ENCODE measurements around the gene TMEM147. TPM values are rescaled to one million over a fixed set of nuclear protein-coding genes. Genes with fewer than 3 reads are reported as not detected.

Gene TMEM147
- total RNA-seq, 2 donors from 2014 or later = 49.7 to 75.8 TPM

DNA sequence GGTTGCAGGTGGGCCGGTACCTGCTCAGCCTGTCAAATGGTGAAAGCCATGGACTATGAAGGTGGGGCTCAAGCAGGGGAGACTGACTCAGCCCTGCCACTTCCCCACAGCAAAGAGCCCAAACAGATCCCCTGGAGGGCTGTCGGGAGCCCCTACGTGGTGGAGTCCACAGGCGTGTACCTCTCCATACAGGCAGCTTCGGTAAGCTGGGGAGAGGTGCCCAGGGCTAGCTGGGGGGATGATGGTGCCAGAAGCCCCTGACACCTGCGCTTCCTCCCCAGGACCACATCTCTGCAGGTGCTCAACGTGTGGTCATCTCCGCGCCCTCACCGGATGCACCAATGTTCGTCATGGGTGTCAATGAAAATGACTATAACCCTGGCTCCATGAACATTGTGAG, 3.2 kb upstream of the TMEM147 start:
- no peaks in the 10 kb centered on the region for H3K9me3 ChIP-seq
- TF ChIP-seq CTCF (IDR thresholded peaks at IDR 0.05) = no peak
- DNase-seq (ENCODE audit: low spot score) (no peak), ATAC-seq (ENCODE audit: insufficient number of reproducible peaks, low FRiP score, low read depth) (no peak)
- no peak overlapping the region for H3K4me3 ChIP-seq
- no peak overlapping the region for H3K27ac ChIP-seq
- no peaks in the 10 kb centered on the region for H3K27me3 ChIP-seq (replicated peaks; ENCODE audit: insufficient read depth)
- peaks cover 8 to 21% of the 10 kb centered on the region in 2 donors for H3K4me1 ChIP-seq (ENCODE audit: control insufficient read depth in 1 of 2, low read depth in 2 of 2)
- no peaks in the 10 kb centered on the region for H3K36me3 ChIP-seq

DNA sequence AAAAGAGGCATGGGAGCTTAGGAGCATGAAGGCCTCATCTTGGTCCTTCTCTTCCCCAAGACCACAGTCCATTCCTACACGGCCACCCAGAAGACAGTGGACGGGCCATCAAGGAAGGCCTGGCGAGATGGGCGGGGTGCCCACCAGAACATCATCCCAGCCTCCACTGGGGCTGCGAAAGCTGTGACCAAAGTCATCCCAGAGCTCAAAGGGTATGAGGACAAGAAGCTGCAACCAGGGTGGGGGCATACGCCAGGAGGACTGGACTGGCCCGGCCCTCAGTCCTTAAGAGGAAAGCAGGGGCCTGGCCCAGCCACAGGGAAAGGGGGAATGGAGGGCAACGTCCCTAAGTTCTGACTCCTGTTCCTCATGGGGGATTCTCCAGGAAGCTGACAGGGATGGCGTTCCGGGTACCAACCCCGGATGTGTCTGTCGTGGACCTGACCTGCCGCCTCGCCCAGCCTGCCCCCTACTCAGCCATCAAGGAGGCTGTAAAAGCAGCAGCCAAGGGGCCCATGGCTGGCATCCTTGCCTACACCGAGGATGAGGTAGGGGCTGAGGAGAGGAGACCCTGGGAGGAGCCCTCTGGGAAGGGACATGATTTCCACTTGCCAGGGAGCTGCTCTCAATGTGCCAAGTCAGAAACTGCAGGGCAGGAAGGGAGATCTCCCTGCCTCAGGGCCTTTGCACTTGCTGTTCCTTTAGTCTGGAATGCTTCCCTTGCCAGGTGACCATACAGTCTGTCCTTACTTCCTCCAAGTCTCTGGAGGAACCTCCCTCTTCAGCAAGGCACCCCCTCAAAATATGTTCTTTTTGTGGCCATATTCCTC, 1.9 kb upstream of the TMEM147 start:
- Histone ChIP-seq H3K9me3 (no peaks in the 10 kb centered on the region), H3K4me3 (no peak overlapping the region), H3K36me3 (no peaks in the 10 kb centered on the region), H3K4me1 (ENCODE audit: control insufficient read depth in 1 of 2, low read depth in 2 of 2) (peaks cover 8 to 21% of the 10 kb centered on the region in 2 donors), H3K27me3 (replicated peaks; ENCODE audit: insufficient read depth) (no peaks in the 10 kb centered on the region), H3K27ac (no peak overlapping the region)
- DNase-seq (ENCODE audit: low spot score) (no peak), ATAC-seq (ENCODE audit: insufficient number of reproducible peaks, low FRiP score, low read depth) (no peak)
- TF ChIP-seq CTCF (IDR thresholded peaks at IDR 0.05) = no peak

GRCh38 chr19:35544110-35544802, 1.2 kb upstream of the TMEM147 start:
- no peak overlapping the region for H3K27ac ChIP-seq
- no peaks in the 10 kb centered on the region for H3K9me3 ChIP-seq
- peaks cover 8 to 21% of the 10 kb centered on the region in 2 donors for H3K4me1 ChIP-seq (ENCODE audit: control insufficient read depth in 1 of 2, low read depth in 2 of 2)
- H3K36me3 ChIP-seq = no peaks in the 10 kb centered on the region
- DNase-seq (ENCODE audit: low spot score) = no peak
- peak overlapping the region; percentile 97 for H3K4me3 ChIP-seq
- no peak for ATAC-seq (ENCODE audit: insufficient number of reproducible peaks, low FRiP score, low read depth)
- no peaks in the 10 kb centered on the region for H3K27me3 ChIP-seq (replicated peaks; ENCODE audit: insufficient read depth)
- TF ChIP-seq CTCF (IDR thresholded peaks at IDR 0.05) = no peak

GRCh38 chr19:35545855-35546381, 492 bp downstream of the TMEM147 start:
- no peak for TF ChIP-seq CTCF (IDR thresholded peaks at IDR 0.05)
- no peak for DNase-seq (ENCODE audit: low spot score)
- peak overlapping the region; percentile 20 to 68 for H3K27ac ChIP-seq
- no peaks in the 10 kb centered on the region for H3K27me3 ChIP-seq (replicated peaks; ENCODE audit: insufficient read depth)
- H3K9me3 ChIP-seq = no peaks in the 10 kb centered on the region
- no peak for ATAC-seq (ENCODE audit: insufficient number of reproducible peaks, low FRiP score, low read depth)
- peak overlapping the region; percentile 97 for H3K4me3 ChIP-seq
- H3K4me1 ChIP-seq (ENCODE audit: control insufficient read depth in 1 of 2, low read depth in 2 of 2) = peaks cover 8 to 21% of the 10 kb centered on the region in 2 donors
- H3K36me3 ChIP-seq = no peaks in the 10 kb centered on the region

- DNase-seq (ENCODE audit: low spot score) (no peak), ATAC-seq (ENCODE audit: insufficient number of reproducible peaks, low FRiP score, low read depth) (no peak)
- H3K27me3 ChIP-seq (replicated peaks; ENCODE audit: insufficient read depth) = no peaks in the 10 kb centered on the region
- no peak overlapping the region for H3K27ac ChIP-seq
- H3K4me3 ChIP-seq = peak overlapping the region; percentile 97
- no peak for TF ChIP-seq CTCF (IDR thresholded peaks at IDR 0.05)
- H3K4me1 ChIP-seq (ENCODE audit: control insufficient read depth in 1 of 2, low read depth in 2 of 2) = peaks cover 8 to 21% of the 10 kb centered on the region in 2 donors
- no peaks in the 10 kb centered on the region for H3K36me3 ChIP-seq
- H3K9me3 ChIP-seq = no peaks in the 10 kb centered on the region
These were observed 1.1 kb downstream of the TMEM147 start for GRCh38 chr19:35546532-35546931.

Measured in thoracic aorta (tissue), 2 donors.